HG03521 (cell line): ENCODE measurements around the gene ARFGEF3.
"Not testable (repeated sequence)": the region's sequence is repeated elsewhere in the genome, so short reads cannot be mapped to it uniquely, and the experiment has no call there.

Experiments used
- ATAC-seq: cut with Tn5 transposase; IDR thresholded peaks from one replicate; pipeline ENCODE4 v1.9.1; 2021; ENCODE audit warnings: mild to moderate bottlenecking, moderate library complexity; ENCODE audit not compliant: unreplicated experiment

The ARFGEF3 gene

GRCh38 chr6:138267971-138268895 is 106.5 kb downstream of the ARFGEF3 start:
- no peak for ATAC-seq

DNA sequence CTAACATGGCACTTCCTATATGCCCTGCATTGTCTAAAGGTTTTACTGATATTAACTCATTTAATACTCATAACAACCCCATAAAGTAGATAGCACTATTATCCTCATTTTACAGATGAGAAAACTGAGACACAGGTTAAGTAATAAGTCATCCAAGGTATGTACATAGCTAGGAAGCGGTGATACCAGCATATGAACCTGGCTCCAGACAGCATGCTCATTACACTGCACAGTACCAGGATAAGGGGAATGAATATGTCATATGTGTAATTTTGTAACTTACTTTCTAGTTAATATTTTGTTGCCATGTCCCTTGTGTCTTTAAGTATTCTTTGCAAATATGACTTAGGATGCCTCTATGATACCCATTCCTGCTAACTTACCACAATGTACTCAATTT is 109.7 kb downstream of the ARFGEF3 start:
- ATAC-seq: no peak

DNA sequence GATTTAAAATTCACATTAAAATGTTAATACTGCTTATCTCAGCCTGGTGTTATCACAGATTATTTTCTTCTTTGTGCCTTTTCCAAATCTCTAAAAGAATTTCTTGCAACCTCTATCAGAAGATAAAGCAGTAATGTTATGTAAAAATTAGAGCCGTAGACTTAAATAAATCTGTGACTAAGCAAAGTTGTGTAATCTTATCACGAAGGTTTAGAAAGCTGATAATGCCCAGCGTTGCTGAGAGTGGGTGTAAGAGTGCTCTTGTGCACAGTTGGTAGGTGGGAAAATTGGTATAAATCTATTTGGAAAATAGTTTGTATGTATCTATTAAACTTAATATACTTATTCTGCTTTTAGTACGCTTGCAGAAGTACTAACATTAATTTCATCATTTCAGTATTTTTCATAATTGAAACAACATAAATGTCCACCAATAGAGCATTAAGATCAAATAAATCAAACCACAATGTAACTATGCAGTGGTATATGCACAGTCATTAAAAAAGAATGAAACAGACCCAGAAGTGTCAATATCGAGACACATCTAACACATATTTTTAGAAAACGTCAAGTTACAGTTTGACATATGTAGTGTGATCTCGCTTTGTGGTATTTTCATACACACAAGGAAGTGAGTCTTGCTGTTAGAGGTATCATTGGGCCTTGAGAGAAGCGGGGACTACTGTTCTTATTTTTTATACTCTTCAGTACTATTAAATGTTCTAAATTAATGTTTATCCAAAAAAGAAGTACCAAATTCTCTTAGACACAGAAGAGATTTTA is 111.0 kb downstream of the ARFGEF3 start:
- no peak for ATAC-seq

DNA sequence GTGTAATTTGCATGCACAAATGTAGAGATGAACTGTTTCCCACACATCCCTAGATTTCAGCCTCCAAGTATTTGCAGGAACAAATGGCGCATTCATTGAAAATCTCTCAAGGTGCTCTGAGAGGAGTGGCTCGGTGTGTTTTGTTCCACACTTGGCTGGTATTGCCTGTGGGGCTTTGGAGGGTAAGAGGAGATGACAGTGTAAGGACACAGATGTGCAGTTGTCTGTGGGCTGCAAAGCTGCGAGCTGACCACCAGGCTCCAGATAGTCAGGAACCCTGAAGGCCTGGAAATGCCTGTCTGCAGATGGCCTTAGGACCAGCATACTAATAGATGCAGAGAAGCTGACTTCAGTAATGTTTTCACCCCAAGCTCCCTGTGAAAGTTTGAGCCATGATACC is 114.2 kb downstream of the ARFGEF3 start:
- ATAC-seq: no peak

DNA sequence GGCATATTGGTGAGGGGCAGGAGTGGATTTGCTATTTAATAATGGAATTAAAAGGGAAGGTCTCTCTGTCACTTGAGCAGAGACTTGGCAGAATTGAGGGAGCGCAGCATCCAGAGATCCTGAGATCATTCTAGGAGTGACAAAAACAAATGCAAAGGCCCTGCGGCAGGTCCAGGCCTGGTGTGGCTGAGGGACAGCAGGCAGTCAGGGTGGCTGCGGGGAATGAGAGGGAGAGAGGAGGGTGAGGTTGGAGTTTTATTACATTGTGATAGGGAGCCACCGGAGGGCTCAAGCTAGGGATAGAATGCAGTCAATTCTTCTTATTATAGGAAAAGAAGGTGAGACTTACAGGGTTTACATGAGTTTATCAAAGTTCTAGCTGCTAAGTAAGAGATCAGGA is 116.1 kb downstream of the ARFGEF3 start:
- no peak for ATAC-seq

- no peak for ATAC-seq
Measured at GRCh38 chr6:138278326-138278725, 116.6 kb downstream of the ARFGEF3 start.

GRCh38 chr6:138285800-138286199 is 124.1 kb downstream of the ARFGEF3 start:
- ATAC-seq: no peak

- ATAC-seq: no peak
Measured at GRCh38 chr6:138286698-138287097, 125.0 kb downstream of the ARFGEF3 start.

DNA sequence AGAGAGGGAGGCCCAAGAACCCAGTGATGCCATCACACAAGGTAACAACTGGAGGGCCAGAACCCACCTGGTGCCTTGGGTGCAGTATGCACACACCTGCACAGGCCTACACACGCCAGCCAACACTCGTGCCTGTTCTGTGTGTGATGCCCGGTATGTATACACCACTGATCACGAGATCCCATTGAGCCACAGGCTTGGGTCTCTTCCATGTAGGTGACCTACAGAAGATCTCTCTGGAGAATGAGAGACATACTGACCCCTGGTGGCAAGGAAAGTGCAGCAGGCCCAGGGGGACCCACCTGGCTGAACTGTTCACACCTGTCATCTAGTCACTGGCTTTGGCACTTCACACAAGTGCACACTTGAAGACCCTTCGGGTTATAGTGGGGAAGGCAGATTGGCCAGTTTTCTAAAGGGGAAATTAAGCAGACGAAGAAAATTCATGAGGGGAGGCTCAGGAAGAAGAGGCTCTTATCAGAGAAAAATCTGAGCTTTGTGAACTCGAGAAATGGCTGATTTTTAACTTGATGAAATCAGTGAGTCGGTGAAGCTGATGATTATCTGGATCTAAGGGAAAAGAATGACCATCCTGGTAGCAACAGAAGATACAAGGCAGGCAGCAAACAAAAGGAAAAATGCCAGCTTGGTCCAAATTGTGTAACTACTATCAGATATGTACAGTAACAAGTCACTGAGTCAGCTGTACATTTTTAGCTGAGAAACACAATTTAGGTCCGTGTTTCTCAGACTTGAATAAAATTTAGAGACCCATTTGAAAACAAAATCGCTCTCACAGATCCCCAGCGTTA is 125.6 kb downstream of the ARFGEF3 start:
- ATAC-seq: peak; percentile 45

DNA sequence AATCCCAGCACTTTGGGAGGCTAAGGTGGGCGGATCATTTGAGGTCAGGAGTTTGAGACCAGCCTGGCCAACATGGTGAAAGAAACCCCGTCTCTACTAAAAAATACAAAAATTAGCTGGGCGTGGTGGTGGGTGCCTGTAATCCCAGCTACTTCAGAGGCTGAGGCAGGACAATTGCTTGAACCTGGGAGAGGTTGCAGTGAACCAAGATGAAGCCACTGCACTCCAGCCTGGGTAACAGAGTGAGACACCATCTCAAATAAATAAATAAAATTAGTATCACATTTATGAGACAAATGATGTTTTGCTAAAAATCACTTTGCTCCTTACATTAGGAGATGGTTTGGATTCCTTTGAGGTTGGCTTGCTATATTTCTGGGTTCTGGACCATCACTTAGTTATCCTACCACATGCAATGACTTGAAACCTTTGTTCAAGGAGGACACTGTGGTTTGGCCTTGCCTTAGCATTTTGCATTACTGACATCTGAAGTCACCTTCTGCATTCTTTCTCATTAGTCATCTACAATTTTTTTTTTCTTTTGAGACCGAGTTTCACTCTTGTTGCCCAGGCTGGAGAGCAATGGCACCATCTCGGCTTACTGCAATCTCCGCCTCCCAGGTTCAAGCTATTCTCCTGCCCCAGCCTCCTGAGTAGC is 126.8 kb downstream of the ARFGEF3 start:
- not testable (repeated sequence) for ATAC-seq

DNA sequence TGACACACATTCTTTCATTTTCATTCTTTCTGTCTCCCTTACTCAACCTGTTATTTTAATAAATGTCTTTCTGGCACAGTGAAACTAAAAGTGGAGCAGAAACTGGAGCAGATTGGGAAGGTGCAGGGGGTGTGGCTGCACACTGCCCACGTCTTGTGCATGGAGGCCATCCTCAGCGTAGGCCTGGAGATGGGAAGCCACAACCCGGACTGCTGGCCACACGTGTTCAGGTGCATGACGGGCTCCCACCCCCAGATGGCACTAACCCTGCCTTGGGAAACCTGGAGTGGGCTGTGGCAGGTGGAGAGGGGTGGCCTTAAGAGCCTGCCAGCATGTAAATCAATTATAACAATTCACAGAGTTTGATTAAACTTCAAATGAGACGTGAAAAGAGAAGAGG is 128.0 kb downstream of the ARFGEF3 start:
- ATAC-seq: no peak

DNA sequence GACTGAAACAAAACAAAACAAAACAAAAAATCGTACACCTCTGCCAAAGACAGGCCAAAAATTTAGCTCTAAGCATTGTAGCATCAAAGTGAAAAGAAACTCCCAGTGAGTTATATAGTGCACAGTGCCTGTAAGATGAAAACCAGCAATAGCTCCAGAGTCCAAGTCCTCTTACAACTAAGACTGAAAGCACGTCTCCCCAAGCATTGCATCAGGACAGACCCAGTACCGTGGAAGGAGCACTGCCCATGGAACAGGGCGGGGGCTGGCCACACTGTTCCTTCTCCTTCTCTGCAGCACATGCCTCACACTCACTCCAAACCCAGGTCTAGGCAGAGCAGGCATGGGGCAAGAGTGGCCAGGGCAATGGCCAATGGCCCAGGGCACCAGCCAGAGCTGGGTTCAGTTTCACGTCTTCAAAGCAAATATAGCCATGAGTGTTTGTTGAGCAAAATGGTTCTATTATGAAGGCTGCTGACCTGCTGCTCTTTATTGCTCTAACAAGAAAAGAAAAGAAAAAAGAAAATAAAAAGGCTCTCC is 128.8 kb downstream of the ARFGEF3 start:
- no peak for ATAC-seq

DNA sequence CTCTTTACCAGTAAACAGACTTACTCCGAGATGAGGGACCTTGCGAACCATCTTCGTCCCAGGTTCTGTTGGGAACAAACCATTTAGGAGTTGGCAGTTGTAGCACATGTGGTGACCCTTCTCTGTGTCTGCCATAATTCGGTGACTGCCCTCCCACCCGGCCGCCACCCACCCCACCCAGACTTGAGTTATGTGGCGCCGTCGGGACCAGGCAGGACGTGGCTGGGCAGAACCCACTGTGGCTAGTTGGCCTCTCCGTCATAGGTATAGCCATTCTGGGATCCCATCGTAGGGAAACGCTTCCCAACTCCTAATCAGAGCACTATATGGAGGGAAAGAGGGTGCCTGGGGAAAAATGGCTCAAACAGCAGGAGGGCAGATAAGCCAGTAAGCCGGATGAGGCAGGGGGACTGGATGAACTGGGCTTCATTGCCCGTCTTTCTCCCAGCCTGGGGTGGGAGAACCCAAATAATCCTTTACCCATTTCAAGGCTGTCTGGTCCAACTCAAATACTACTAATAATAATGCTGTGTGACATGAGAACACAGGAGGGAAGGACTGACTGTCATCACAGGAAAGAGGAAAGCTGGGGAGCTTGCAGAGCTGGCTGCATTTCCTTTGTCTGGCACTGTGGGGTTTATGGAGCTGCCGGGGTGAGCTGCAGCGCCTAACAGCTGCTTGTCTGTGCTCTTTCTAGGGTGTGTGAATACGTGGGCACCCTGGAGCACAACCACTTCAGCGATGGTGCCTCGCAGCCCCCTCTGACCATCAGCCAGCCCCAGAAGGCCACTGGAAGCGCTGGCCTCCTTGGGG is 129.5 kb downstream of the ARFGEF3 start:
- no peak for ATAC-seq

DNA sequence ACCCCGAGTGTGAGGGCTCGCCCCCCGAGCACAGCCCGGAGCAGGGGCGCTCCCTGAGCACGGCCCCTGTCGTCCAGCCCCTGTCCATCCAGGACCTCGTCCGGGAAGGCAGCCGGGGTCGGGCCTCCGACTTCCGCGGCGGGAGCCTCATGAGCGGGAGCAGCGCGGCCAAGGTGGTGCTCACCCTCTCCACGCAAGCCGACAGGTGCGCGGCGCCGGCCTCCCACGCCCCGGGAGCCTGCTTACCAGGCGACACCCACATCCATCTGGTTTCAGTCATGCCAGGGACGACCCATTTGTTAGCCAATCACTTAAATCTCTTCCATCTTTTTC is 130.1 kb downstream of the ARFGEF3 start:
- ATAC-seq: no peak

GRCh38 chr6:138292482-138292881 is 130.7 kb downstream of the ARFGEF3 start:
- no peak for ATAC-seq

- no peak for ATAC-seq
Measured at GRCh38 chr6:138293428-138294395, 132.0 kb downstream of the ARFGEF3 start.

DNA sequence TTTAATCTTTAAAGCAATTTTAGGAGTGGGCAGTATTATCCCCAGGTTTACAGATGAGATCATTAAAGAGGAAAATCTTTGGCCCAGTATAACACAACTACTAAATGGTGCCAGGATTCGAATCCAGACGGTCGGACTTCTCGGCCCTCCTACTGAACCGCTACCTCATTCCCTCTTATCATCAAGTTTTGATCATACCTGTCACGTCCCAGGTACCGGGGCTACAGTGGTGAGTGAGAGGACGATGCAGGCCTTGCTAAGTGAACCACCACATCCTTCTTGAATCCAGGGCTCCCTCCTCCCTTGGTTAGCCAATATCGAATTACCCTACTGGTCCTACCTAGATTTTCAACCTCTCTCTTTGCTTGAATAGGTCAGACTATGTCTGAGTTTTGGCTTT is 134.6 kb downstream of the ARFGEF3 start:
- ATAC-seq: no peak

GRCh38 chr6:138296786-138297185 is 135.0 kb downstream of the ARFGEF3 start:
- ATAC-seq: no peak
